Measurements from ENCODE around the gene NSUN3. TPM values are rescaled to one million over a fixed set of nuclear protein-coding genes. Genes with fewer than 3 reads are reported as not detected.

Gene NSUN3
- total and polyA plus RNA-seq, 2 of the 4 experiments (the other 2 are of a cell fraction): 4.9 to 6.8 TPM

- Histone ChIP-seq H3K9me1 (ENCODE audit: insufficient read depth, low read length) (no peaks in the 10 kb centered on the region), H3K79me1 (ENCODE audit: low read depth in 1 of 2, low read length in 2 of 2) (no peaks in the 10 kb centered on the region), H3K4ac (ENCODE audit: low read depth, low read length) (no peak overlapping the region), H4K20me1 (ENCODE audit: insufficient read depth, low read length) (no peaks in the 10 kb centered on the region), H2BK15ac (ENCODE audit: low read depth, low read length) (no peak overlapping the region), H3K18ac (ENCODE audit: low read depth, low read length) (no peak overlapping the region), H3K27me3 (ENCODE audit: control insufficient read depth, insufficient read depth, low read length) (no peaks in the 10 kb centered on the region), H3K4me1 (ENCODE audit: control insufficient read depth, insufficient read depth, low read length) (no peaks in the 10 kb centered on the region), H2BK120ac (ENCODE audit: low read depth, low read length) (no peak overlapping the region), H2AK5ac (ENCODE audit: low read depth, low read length) (no peak overlapping the region), H3K56ac (ENCODE audit: extremely low read depth, insufficient read depth, low read length) (no peak overlapping the region), H4K91ac (ENCODE audit: insufficient read depth, low read depth, low read length) (no peak overlapping the region), H4K8ac (ENCODE audit: low read depth in 2 of 2, low read length in 2 of 2) (no peak overlapping the region), H2AK9ac (replicated peaks; ENCODE audit: low read depth, low read length, poor library complexity) (no peak overlapping the region), H3K23ac (ENCODE audit: low read depth, low read length) (no peak overlapping the region), H3K4me2 (ENCODE audit: low read depth, low read length) (no peak overlapping the region), H3K9ac (ENCODE audit: low read depth, low read length) (no peak overlapping the region), H2BK5ac (ENCODE audit: low read depth, low read length, poor library complexity, severe bottlenecking) (no peak overlapping the region), H4K5ac (ENCODE audit: low read depth, low read length) (no peak overlapping the region), H3K4me3 (ENCODE audit: insufficient read depth, low read depth, low read length) (no peak overlapping the region), H3K36me3 (ENCODE audit: control insufficient read depth, insufficient read depth, low read length) (no peaks in the 10 kb centered on the region), H3K14ac (replicated peaks; ENCODE audit: low read depth, low read length) (no peak overlapping the region), H2BK20ac (ENCODE audit: low read depth, low read length) (no peak overlapping the region), H3K9me3 (ENCODE audit: control insufficient read depth, insufficient read depth, low read length) (no peaks in the 10 kb centered on the region), H2AFZ (replicated peaks; ENCODE audit: low read length, poor library complexity) (no peak overlapping the region), H3K27ac (ENCODE audit: insufficient read depth, low read length) (no peak overlapping the region)
- dilution Hi-C loops (cut with HindIII; ENCODE audit: low sequenced_read_pairs, unreplicated experiment): no loop called here
- DNase-seq (no peak), ATAC-seq (ENCODE audit: low read depth) (no peak)
- intact Hi-C loops (cut with micrococcal nuclease): no loop called here
- ChIA-PET POLR2A (ENCODE audit: unreplicated experiment) (interaction anchor here (0.7 kb wide), 1 partner anchor 28 kb away, joined by 3 read pairs; no protein-coding TSS in a partner anchor), CTCF (no interaction called here)
- BruUV-seq (replicated peaks): no TSS peak
- TF ChIP-seq BHLHE40 (IDR thresholded peaks at IDR 0.05; ENCODE audit: low read depth, low read length) (no peak), CHD1 (IDR thresholded peaks at IDR 0.05; ENCODE audit: low read depth, low read length) (no peak), MXI1 (IDR thresholded peaks at IDR 0.05; ENCODE audit: borderline replicate concordance, low read depth, low read length) (no peak), CTCF (conservative IDR thresholded peaks at IDR 0.05; ENCODE audit: low read depth, low read length) (no peak), POLR2A (IDR thresholded peaks at IDR 0.05; ENCODE audit: low read depth, low read length) (no peak), RAD21 (IDR thresholded peaks at IDR 0.05; ENCODE audit: low read length) (no peak), ELK1 (IDR thresholded peaks at IDR 0.05; ENCODE audit: borderline replicate concordance, low read depth, low read length) (no peak), FOS (IDR thresholded peaks at IDR 0.05; ENCODE audit: low read depth, low read length) (no peak), NFE2L2 (IDR thresholded peaks at IDR 0.05; ENCODE audit: low read depth, low read length) (no peak), RCOR1 (IDR thresholded peaks at IDR 0.05; ENCODE audit: insufficient replicate concordance, low read length) (no peak), CEBPB (IDR thresholded peaks at IDR 0.05; ENCODE audit: low read depth, low read length) (no peak), MAZ (IDR thresholded peaks at IDR 0.05; ENCODE audit: borderline replicate concordance, low read depth, low read length) (no peak), MAFK (IDR thresholded peaks at IDR 0.05; ENCODE audit: low read depth, low read length) (no peak), USF2 (IDR thresholded peaks at IDR 0.05; ENCODE audit: low read depth, low read length) (no peak)
- WGBS, 2 experiments (ENCODE audit: extremely low coverage in 2 of 2, insufficient read length in 1 of 2): no CpG with 5 or more reads among the region's 6 CpGs
- in situ Hi-C loops (cut with MboI; ENCODE audit: low sequenced_read_pairs): no loop called here
These were observed 74.5 kb downstream of the NSUN3 start for GRCh38 chr3:94137377-94137776.
